Measurements from ENCODE around the gene ALAS1. TPM values are rescaled to one million over a fixed set of nuclear protein-coding genes. Genes with fewer than 3 reads are reported as not detected.

Gene ALAS1
- total RNA-seq, 2 donors from 2014 or later: 39.8 to 58.8 TPM

GRCh38 chr3:52193065-52193464, 4.9 kb upstream of the ALAS1 start:
- Histone ChIP-seq H3K36me3 (no peaks in the 10 kb centered on the region), H3K9me3 (no peaks in the 10 kb centered on the region), H3K4me3 (no peak overlapping the region), H3K27me3 (replicated peaks; ENCODE audit: insufficient read depth) (no peaks in the 10 kb centered on the region), H3K4me1 (replicated peaks) (peaks cover 18% of the 10 kb centered on the region), H3K27ac (no peak overlapping the region)
- intact Hi-C loops (cut with DNase I): no loop called here
- 53% methylated on average over 18 of the region's 18 CpGs for WGBS
- no peak for TF ChIP-seq POLR2AphosphoS5 (IDR thresholded peaks at IDR 0.05)
- TF ChIP-seq, protein P1, sequence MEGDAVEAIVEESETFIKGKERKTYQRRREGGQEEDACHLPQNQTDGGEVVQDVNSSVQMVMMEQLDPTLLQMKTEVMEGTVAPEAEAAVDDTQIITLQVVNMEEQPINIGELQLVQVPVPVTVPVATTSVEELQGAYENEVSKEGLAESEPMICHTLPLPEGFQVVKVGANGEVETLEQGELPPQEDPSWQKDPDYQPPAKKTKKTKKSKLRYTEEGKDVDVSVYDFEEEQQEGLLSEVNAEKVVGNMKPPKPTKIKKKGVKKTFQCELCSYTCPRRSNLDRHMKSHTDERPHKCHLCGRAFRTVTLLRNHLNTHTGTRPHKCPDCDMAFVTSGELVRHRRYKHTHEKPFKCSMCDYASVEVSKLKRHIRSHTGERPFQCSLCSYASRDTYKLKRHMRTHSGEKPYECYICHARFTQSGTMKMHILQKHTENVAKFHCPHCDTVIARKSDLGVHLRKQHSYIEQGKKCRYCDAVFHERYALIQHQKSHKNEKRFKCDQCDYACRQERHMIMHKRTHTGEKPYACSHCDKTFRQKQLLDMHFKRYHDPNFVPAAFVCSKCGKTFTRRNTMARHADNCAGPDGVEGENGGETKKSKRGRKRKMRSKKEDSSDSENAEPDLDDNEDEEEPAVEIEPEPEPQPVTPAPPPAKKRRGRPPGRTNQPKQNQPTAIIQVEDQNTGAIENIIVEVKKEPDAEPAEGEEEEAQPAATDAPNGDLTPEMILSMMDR (IDR thresholded peaks at IDR 0.05): no peak
- TF ChIP-seq POLR2A (IDR thresholded peaks at IDR 0.05): no peak
- DNase-seq (ENCODE audit: low spot score): peak; percentile 25

- Histone ChIP-seq H3K4me3 (no peak overlapping the region), H3K27ac (no peak overlapping the region), H3K9me3 (no peaks in the 10 kb centered on the region), H3K27me3 (replicated peaks; ENCODE audit: insufficient read depth) (no peaks in the 10 kb centered on the region), H3K36me3 (no peaks in the 10 kb centered on the region), H3K4me1 (replicated peaks) (peaks cover 18% of the 10 kb centered on the region)
- intact Hi-C loops (cut with DNase I): loop anchor here (5.0 kb wide), 1 partner anchor 42 kb away; the partner anchor contains the start of gene POC1A
- WGBS: 61% methylated on average over 14 of the region's 14 CpGs
- DNase-seq (ENCODE audit: low spot score): no peak
- TF ChIP-seq POLR2AphosphoS5 (IDR thresholded peaks at IDR 0.05) (no peak), POLR2A (IDR thresholded peaks at IDR 0.05) (no peak)
- TF ChIP-seq, protein P1 (IDR thresholded peaks at IDR 0.05): no peak
These were observed 3.3 kb upstream of the ALAS1 start for GRCh38 chr3:52194485-52195290.

DNA sequence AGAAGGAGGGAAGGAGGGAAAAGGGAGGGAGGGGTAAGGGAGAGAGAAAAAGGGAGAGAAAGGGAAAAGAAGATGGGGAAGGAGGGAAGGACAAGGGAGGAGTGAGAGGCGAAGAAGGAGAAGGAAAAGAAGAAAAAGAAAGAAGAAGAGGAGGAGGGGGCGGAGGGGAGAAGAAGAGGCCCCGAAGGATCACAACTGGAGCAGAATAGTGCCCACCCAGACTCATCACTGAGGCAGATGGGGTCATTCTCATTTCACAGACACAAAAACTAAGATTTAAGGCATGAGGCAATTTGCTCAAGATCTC, 2.7 kb upstream of the ALAS1 start:
- Histone ChIP-seq H3K27ac (no peak overlapping the region), H3K4me3 (no peak overlapping the region), H3K36me3 (no peaks in the 10 kb centered on the region), H3K27me3 (replicated peaks; ENCODE audit: insufficient read depth) (no peaks in the 10 kb centered on the region), H3K4me1 (replicated peaks) (peaks cover 13% of the 10 kb centered on the region), H3K9me3 (no peaks in the 10 kb centered on the region)
- WGBS: 93% methylated on average over 3 of the region's 3 CpGs
- no peak for DNase-seq (ENCODE audit: low spot score)
- TF ChIP-seq POLR2A (IDR thresholded peaks at IDR 0.05) (no peak), POLR2AphosphoS5 (IDR thresholded peaks at IDR 0.05) (no peak)
- TF ChIP-seq, protein P1 (IDR thresholded peaks at IDR 0.05): no peak
- intact Hi-C loops (cut with DNase I): loop anchor here (5.0 kb wide), 1 partner anchor 43 kb away; the partner anchor contains the start of gene POC1A

- Histone ChIP-seq H3K27me3 (replicated peaks; ENCODE audit: insufficient read depth) (no peaks in the 10 kb centered on the region), H3K27ac (no peak overlapping the region), H3K36me3 (no peaks in the 10 kb centered on the region), H3K4me1 (replicated peaks) (peaks cover 7% of the 10 kb centered on the region), H3K4me3 (no peak overlapping the region), H3K9me3 (no peaks in the 10 kb centered on the region)
- intact Hi-C loops (cut with DNase I): loop anchor here (5.0 kb wide), 1 partner anchor 44 kb away; the partner anchor contains the start of gene POC1A
- TF ChIP-seq POLR2AphosphoS5 (IDR thresholded peaks at IDR 0.05): no peak
- no peak for DNase-seq (ENCODE audit: low spot score)
- WGBS: 83% methylated on average over 10 of the region's 10 CpGs
These were observed 2.1 kb upstream of the ALAS1 start for GRCh38 chr3:52195823-52196331.

DNA sequence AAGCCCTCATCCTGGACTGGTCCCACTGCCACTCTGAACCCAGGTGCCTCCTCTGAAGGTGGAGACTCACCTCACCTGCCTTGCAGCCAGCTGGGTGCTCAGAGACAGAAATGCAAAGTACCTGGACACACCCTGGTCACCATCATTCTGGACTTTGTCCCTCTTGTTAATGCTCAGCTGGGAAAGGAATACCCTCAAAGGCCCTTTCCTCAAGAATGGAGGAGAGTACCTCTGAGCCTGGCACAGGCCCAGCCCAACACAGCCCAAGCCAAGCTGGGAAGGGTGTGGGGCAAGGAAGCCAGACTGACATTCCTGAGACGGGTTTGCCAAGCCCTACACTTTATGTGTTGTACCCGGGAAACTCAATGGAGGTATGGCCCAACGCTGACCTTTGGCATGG, 983 bp upstream of the ALAS1 start:
- Histone ChIP-seq H3K27ac (peak overlapping the region in 1 of 2 donors; percentile 82), H3K4me3 (no peak overlapping the region), H3K9me3 (no peaks in the 10 kb centered on the region), H3K4me1 (replicated peaks) (peaks cover 7% of the 10 kb centered on the region), H3K36me3 (no peaks in the 10 kb centered on the region), H3K27me3 (replicated peaks; ENCODE audit: insufficient read depth) (no peaks in the 10 kb centered on the region)
- intact Hi-C loops (cut with DNase I): loop anchor here (5.0 kb wide), 1 partner anchor 45 kb away; the partner anchor contains the start of gene POC1A
- DNase-seq (ENCODE audit: low spot score): no peak
- WGBS: 43% methylated on average over 3 of the region's 3 CpGs
- TF ChIP-seq POLR2A (IDR thresholded peaks at IDR 0.05): no peak
- TF ChIP-seq POLR2AphosphoS5 (IDR thresholded peaks at IDR 0.05): no peak
- TF ChIP-seq, protein P1 (IDR thresholded peaks at IDR 0.05): no peak

All from prostate gland (tissue), 2 donors.